Measurements from ENCODE around the gene SYNJ1. TPM values are rescaled to one million over a fixed set of nuclear protein-coding genes. Genes with fewer than 3 reads are reported as not detected.

Gene SYNJ1
- total RNA-seq, 2 donors from 2014 or later = 6.0 to 12.2 TPM

- 87 to 95% methylated on average over 6 of the region's 6 CpGs for WGBS, 2 experiments (ENCODE audit: insufficient coverage in 1 of 2, insufficient read length in 1 of 2)
- no peak overlapping the region for H3K4me3 ChIP-seq (ENCODE audit: low read length)
- Mint-ChIP-seq H3K27ac (no peak overlapping the region), H3K9me3 (no peaks in the 10 kb centered on the region), H3K27me3 (ENCODE audit: insufficient read depth) (no peaks in the 10 kb centered on the region), H3K4me1 (peaks cover 44% of the 10 kb centered on the region), H3K36me3 (ENCODE audit: low read depth) (peaks cover 73% of the 10 kb centered on the region), H3K4me3 (no peak overlapping the region)
- no peaks in the 10 kb centered on the region for H3K27me3 ChIP-seq (ENCODE audit: control insufficient read depth, insufficient read depth, low read length, poor library complexity, severe bottlenecking)
- H3K27ac ChIP-seq (ENCODE audit: low read depth, low read length) = no peak overlapping the region
- TF ChIP-seq, protein P1, sequence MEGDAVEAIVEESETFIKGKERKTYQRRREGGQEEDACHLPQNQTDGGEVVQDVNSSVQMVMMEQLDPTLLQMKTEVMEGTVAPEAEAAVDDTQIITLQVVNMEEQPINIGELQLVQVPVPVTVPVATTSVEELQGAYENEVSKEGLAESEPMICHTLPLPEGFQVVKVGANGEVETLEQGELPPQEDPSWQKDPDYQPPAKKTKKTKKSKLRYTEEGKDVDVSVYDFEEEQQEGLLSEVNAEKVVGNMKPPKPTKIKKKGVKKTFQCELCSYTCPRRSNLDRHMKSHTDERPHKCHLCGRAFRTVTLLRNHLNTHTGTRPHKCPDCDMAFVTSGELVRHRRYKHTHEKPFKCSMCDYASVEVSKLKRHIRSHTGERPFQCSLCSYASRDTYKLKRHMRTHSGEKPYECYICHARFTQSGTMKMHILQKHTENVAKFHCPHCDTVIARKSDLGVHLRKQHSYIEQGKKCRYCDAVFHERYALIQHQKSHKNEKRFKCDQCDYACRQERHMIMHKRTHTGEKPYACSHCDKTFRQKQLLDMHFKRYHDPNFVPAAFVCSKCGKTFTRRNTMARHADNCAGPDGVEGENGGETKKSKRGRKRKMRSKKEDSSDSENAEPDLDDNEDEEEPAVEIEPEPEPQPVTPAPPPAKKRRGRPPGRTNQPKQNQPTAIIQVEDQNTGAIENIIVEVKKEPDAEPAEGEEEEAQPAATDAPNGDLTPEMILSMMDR (conservative IDR thresholded peaks at IDR 0.05) = no peak
- peaks cover 94% of the 10 kb centered on the region for H3K36me3 ChIP-seq (ENCODE audit: control insufficient read depth, insufficient read depth, low read length)
- H3K9ac ChIP-seq (ENCODE audit: extremely low read depth, low read length, poor library complexity, severe bottlenecking) = no peak overlapping the region
- no peaks in the 10 kb centered on the region for H3K9me3 ChIP-seq (ENCODE audit: control insufficient read depth, low read length)
- peaks cover 12% of the 10 kb centered on the region for H3K4me1 ChIP-seq (ENCODE audit: control insufficient read depth, insufficient read depth, low read length)
- DNase-seq = no peak
Measured at GRCh38 chr21:32753818-32754585, 26.2 kb upstream of the SYNJ1 start.

DNA sequence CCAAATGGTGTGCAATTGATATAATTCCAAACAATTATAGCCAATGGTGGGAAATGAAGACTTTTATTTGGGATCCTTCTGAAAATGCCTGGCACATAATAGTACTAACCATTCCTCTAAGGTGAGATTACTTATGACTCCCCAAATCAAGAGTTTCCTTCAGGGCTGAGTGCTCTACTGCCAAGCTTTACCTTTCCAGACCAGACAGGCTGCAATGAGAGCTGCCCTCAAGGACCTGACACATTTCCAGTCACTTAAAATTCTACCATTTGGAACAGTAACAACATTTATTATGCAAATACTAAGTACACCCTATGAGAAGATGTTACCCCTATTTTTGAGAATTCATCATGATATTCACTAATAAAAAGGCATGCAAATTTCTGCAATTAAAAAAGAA is 22.6 kb upstream of the SYNJ1 start:
- Histone ChIP-seq H3K4me3 (ENCODE audit: low read length) (no peak overlapping the region), H3K9ac (ENCODE audit: extremely low read depth, low read length, poor library complexity, severe bottlenecking) (no peak overlapping the region), H3K4me1 (ENCODE audit: control insufficient read depth, insufficient read depth, low read length) (no peaks in the 10 kb centered on the region), H3K27ac (ENCODE audit: low read depth, low read length) (no peak overlapping the region), H3K9me3 (ENCODE audit: control insufficient read depth, low read length) (no peaks in the 10 kb centered on the region), H3K36me3 (ENCODE audit: control insufficient read depth, insufficient read depth, low read length) (peaks cover 97% of the 10 kb centered on the region), H3K27me3 (ENCODE audit: control insufficient read depth, insufficient read depth, low read length, poor library complexity, severe bottlenecking) (no peaks in the 10 kb centered on the region)
- Mint-ChIP-seq H3K4me3 (no peak overlapping the region), H3K27me3 (ENCODE audit: insufficient read depth) (no peaks in the 10 kb centered on the region), H3K4me1 (peaks cover 17% of the 10 kb centered on the region), H3K9me3 (no peaks in the 10 kb centered on the region), H3K27ac (no peak overlapping the region), H3K36me3 (ENCODE audit: low read depth) (peaks cover 88% of the 10 kb centered on the region)
- TF ChIP-seq, protein P1 (conservative IDR thresholded peaks at IDR 0.05) = no peak
- no peak for DNase-seq

- Histone ChIP-seq H3K4me3 (ENCODE audit: low read length) (no peak overlapping the region), H3K27ac (ENCODE audit: low read depth, low read length) (no peak overlapping the region), H3K4me1 (ENCODE audit: control insufficient read depth, insufficient read depth, low read length) (no peaks in the 10 kb centered on the region), H3K9ac (ENCODE audit: extremely low read depth, low read length, poor library complexity, severe bottlenecking) (no peak overlapping the region), H3K36me3 (ENCODE audit: control insufficient read depth, insufficient read depth, low read length) (peaks cover 97% of the 10 kb centered on the region), H3K9me3 (ENCODE audit: control insufficient read depth, low read length) (no peaks in the 10 kb centered on the region), H3K27me3 (ENCODE audit: control insufficient read depth, insufficient read depth, low read length, poor library complexity, severe bottlenecking) (no peaks in the 10 kb centered on the region)
- no peaks in the 10 kb centered on the region for H3K27me3 Mint-ChIP-seq (ENCODE audit: insufficient read depth)
- peaks cover 10% of the 10 kb centered on the region for H3K4me1 Mint-ChIP-seq
- H3K4me3 Mint-ChIP-seq = no peak overlapping the region
- H3K9me3 Mint-ChIP-seq = no peaks in the 10 kb centered on the region
- no peak overlapping the region for H3K27ac Mint-ChIP-seq
- TF ChIP-seq, protein P1 (conservative IDR thresholded peaks at IDR 0.05) = no peak
- no peak for DNase-seq
- peaks cover 88% of the 10 kb centered on the region for H3K36me3 Mint-ChIP-seq (ENCODE audit: low read depth)
Measured at GRCh38 chr21:32749662-32750061, 21.8 kb upstream of the SYNJ1 start.
